Bronchial epithelial cell (primary cell): ENCODE measurements around the gene D2HGDH. TPM values are rescaled to one million over a fixed set of nuclear protein-coding genes. Genes with fewer than 3 reads are reported as not detected.

ENCODE experiments used
- DNase-seq: peaks from one replicate; pipeline ENCODE4 v3.0.0-alpha.2; 2010; ENCODE audit warnings: low read depth
- FAIRE-seq: peaks from 2 replicates; lab custom pipeline; 2011; peaks lifted over from hg19 to GRCh38; lab: Jason Lieb, UNC
- H3K27me3 ChIP-seq: 2 replicates; pipeline ENCODE4 v1.5.1; 2011; ENCODE audit warnings: low read length; ENCODE audit not compliant: control insufficient read depth, insufficient read depth
- H3K36me3 ChIP-seq: 2 replicates; pipeline ENCODE4 v1.5.1; 2011; ENCODE audit warnings: low read length; ENCODE audit not compliant: control insufficient read depth, insufficient read depth
- H3K4me3 ChIP-seq: 2 replicates; pipeline ENCODE4 v1.5.1; 2011; ENCODE audit warnings: mild to moderate bottlenecking, low read depth, low read length, control low read depth
- CTCF ChIP-seq: IDR thresholded peaks from 2 replicates; pipeline ENCODE4 v1.5.1; 2011; ENCODE audit warnings: mild to moderate bottlenecking, moderate library complexity, low read length, control low read depth, inconsistent platforms; ENCODE audit not compliant: insufficient read depth, severe bottlenecking
- total RNA-seq: library from RNA; depleted of rRNA; stranded (reverse); fragments of >200 nt; gene quantifications from 2 replicates; pipeline ENCODE4 v1.2.1, GENCODE V29; 2014

Gene D2HGDH
- total RNA-seq, 1 donor from 2014 or later, result 10.3 TPM

- no peak for TF ChIP-seq CTCF
- no peaks in the 10 kb centered on the region for H3K36me3 ChIP-seq
- no peaks in the 10 kb centered on the region for H3K27me3 ChIP-seq
- no peak for DNase-seq
- FAIRE-seq, result no peak
- H3K4me3 ChIP-seq, result no peak overlapping the region
Observed at GRCh38 chr2:241811201-241811951, 76.9 kb downstream of the D2HGDH start.

- DNase-seq (no peak), FAIRE-seq (no peak)
- Histone ChIP-seq H3K4me3 (no peak overlapping the region), H3K27me3 (no peaks in the 10 kb centered on the region), H3K36me3 (no peaks in the 10 kb centered on the region)
- no peak for TF ChIP-seq CTCF
Observed at GRCh38 chr2:241811952-241812729, 77.7 kb downstream of the D2HGDH start.

- DNase-seq, result no peak
- Histone ChIP-seq H3K27me3 (no peaks in the 10 kb centered on the region), H3K4me3 (no peak overlapping the region), H3K36me3 (no peaks in the 10 kb centered on the region)
- no peak for TF ChIP-seq CTCF
- no peak for FAIRE-seq
Observed at GRCh38 chr2:241812730-241813643, 78.6 kb downstream of the D2HGDH start.

- Histone ChIP-seq H3K4me3 (no peak overlapping the region), H3K27me3 (no peaks in the 10 kb centered on the region), H3K36me3 (no peaks in the 10 kb centered on the region)
- FAIRE-seq (no peak), DNase-seq (no peak)
- no peak for TF ChIP-seq CTCF
Observed at GRCh38 chr2:241813644-241814392, 79.4 kb downstream of the D2HGDH start.

- no peak for FAIRE-seq
- Histone ChIP-seq H3K36me3 (no peaks in the 10 kb centered on the region), H3K4me3 (no peak overlapping the region), H3K27me3 (no peaks in the 10 kb centered on the region)
- DNase-seq, result no peak
- TF ChIP-seq CTCF, result no peak
Observed at GRCh38 chr2:241814393-241814642, 79.9 kb downstream of the D2HGDH start.
